Skeletal muscle satellite cell (primary cell): ENCODE data around the gene HES2.
A peak's percentile ranks its signal among the peaks of the same experiment; 100 is the strongest.
"Not testable (repeated sequence)": the region's sequence is repeated elsewhere in the genome, so short reads cannot be mapped to it uniquely, and the experiment has no call there.

Experiments used
- H3K27me3 ChIP-seq: 2 replicates; pipeline ENCODE4 v1.7.0; 2013; ENCODE audit warnings: low read length; ENCODE audit not compliant: control insufficient read depth, insufficient read depth
- H3K36me3 ChIP-seq: 2 replicates; pipeline ENCODE4 v1.7.0; 2013; ENCODE audit warnings: mild to moderate bottlenecking, control low read depth, low read length; ENCODE audit not compliant: insufficient read depth
- H3K4me1 ChIP-seq: 2 replicates; pipeline ENCODE4 v1.7.0; 2013; ENCODE audit warnings: low read length; ENCODE audit not compliant: control insufficient read depth, insufficient read depth
- H3K4me2 ChIP-seq: 2 replicates; pipeline ENCODE4 v1.7.0; 2013; ENCODE audit warnings: mild to moderate bottlenecking, low read length
- H3K4me3 ChIP-seq: 2 replicates; pipeline ENCODE4 v1.7.0; 2013; ENCODE audit warnings: low read length
- H3K9ac ChIP-seq: 2 replicates; pipeline ENCODE4 v1.7.0; 2013; ENCODE audit warnings: mild to moderate bottlenecking, low read depth, low read length, moderate library complexity
- H3K9me3 ChIP-seq: replicated peaks from 2 replicates; pipeline ENCODE4 v1.7.0; 2013; ENCODE audit warnings: mild to moderate bottlenecking, control low read depth, low read length

HES2 gene

DNA sequence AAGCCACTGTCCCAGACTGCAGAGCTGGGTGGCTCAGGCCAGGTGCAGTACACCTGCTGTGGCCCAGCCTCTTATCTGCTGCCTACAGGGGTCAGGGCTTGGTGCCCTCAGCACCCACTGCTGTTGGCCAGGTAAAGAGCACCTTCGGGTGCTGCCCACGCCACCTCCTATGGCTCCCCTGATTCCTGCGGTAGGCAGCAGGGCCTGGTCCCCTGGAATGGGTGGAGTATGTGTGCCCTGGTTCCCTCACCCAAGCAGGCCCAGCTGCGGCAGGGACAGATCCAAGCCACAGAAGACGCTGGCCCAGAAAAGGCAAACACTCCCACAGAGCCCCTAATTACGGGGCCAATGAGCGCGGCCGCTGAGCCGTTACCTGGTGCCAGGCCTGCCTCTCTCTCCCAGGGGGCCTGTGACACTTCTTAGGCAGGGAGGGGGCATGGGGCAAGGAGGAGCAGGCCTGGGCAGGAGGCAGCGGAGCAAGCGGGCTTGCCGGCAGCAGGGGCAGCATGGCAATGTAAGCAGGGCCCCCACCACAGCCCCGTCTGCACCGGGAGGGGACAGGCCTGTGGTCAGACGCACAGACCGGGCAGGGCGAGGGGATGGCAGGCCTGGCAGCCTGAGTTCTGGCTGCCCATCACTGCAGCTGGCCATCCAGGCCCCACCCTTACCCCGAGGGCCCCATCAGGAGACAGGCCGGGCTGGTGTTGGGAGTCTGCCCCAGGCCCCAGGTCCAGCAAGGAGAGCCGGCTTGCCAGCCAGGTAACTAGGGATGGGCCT is 23.8 kb upstream of the HES2 start:
- Histone ChIP-seq H3K4me2 (no peak overlapping the region), H3K4me3 (no peak overlapping the region), H3K27me3 (peaks cover 46% of the 10 kb centered on the region), H3K9ac (no peak overlapping the region), H3K9me3 (no peaks in the 10 kb centered on the region), H3K36me3 (no peaks in the 10 kb centered on the region), H3K4me1 (peaks cover 2% of the 10 kb centered on the region)

DNA sequence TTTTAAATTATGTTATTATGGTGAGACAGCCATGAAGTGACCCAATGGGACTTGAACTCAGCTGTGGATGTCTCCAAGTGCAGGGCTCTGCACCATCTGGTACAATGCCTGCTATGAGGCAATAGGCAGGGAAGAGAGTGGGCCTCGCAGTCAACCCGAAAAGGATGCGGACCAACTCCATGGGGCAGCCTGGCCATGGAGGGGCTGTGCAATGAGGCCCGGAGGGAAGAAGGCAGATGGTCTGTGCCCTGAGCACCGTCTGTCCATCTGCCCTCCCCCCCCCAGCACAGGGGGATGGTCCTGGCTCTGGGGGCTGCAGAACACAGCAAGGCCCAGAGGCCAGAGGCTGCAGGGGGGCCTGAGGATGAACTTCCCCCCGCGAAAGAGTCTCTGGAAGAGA is 21.9 kb upstream of the HES2 start:
- Histone ChIP-seq H3K9me3 (no peaks in the 10 kb centered on the region), H3K27me3 (peaks cover 27% of the 10 kb centered on the region), H3K4me3 (no peak overlapping the region)

DNA sequence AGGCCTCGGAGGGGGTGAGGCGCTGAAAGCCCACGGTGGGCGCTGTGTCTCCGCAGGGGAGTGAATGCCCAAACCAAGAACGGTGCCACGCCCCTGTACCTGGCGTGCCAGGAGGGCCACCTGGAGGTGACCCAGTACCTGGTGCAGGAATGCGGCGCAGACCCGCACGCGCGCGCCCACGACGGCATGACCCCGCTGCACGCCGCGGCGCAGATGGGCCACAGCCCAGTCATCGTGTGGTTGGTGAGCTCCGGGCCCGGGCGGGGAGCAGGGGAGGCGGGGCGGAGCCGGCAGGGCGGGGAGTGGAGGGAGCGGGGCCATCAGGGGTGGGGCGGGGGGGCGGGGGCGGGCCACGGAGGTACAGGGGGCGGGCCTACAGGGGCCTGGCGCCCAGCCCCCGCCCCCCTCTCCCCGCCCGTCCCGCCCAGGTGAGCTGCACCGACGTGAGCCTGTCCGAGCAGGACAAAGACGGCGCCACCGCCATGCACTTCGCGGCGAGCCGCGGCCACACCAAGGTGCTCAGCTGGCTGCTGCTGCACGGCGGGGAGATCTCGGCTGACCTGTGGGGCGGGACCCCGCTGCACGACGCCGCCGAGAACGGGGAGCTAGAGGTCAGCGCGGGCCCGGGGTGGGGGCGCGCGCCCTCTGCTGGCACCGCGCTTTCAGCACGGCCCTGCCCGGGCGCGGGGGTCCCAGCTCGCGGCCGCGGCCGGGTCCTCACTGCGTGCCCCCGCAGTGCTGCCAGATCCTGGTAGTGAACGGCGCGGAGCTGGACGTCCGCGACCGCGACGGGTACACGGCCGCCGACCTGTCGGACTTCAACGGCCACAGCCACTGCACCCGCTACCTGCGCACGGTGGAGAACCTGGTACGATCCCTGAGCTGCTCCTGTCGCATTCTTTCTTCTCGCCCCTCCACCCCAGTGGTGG is 20.7 kb upstream of the HES2 start:
- peak overlapping the region; percentile 44 for H3K4me2 ChIP-seq
- H3K27me3 ChIP-seq: peaks cover 30% of the 10 kb centered on the region
- H3K36me3 ChIP-seq: no peaks in the 10 kb centered on the region
- H3K4me3 ChIP-seq: no peak overlapping the region
- no peaks in the 10 kb centered on the region for H3K9me3 ChIP-seq
- no peak overlapping the region for H3K9ac ChIP-seq
- H3K4me1 ChIP-seq: peaks cover 5% of the 10 kb centered on the region

More for the DNA sequence above, 21.9 kb upstream of the HES2 start:
- Histone ChIP-seq H3K4me1 (peaks cover 5% of the 10 kb centered on the region), H3K9ac (no peak overlapping the region), H3K4me2 (no peak overlapping the region), H3K36me3 (no peaks in the 10 kb centered on the region)

DNA sequence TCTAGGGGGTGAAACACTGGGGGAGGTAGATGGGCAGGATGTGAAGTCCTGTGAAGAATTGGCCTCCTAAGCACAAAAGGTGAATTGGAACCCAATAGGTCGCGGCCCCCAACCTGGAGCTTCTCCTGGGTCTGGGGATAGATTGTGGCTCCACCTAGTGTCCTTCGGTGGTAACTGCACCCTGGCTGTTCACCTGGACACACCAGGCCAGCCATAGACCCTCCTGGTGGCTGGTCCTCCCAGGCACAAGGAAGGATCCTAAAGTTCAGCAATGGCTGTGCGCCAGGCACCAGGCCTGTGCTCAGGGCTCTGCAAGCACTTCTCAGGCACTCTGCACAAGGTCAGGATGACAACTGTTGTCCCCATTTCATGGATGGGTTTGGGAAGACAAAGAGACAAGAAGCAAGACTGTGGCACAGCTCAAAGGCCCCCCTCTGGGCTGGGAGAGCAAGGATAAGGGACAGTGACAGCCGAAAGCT is 18.4 kb upstream of the HES2 start:
- Histone ChIP-seq H3K9ac (no peak overlapping the region), H3K4me1 (peaks cover 5% of the 10 kb centered on the region)

DNA sequence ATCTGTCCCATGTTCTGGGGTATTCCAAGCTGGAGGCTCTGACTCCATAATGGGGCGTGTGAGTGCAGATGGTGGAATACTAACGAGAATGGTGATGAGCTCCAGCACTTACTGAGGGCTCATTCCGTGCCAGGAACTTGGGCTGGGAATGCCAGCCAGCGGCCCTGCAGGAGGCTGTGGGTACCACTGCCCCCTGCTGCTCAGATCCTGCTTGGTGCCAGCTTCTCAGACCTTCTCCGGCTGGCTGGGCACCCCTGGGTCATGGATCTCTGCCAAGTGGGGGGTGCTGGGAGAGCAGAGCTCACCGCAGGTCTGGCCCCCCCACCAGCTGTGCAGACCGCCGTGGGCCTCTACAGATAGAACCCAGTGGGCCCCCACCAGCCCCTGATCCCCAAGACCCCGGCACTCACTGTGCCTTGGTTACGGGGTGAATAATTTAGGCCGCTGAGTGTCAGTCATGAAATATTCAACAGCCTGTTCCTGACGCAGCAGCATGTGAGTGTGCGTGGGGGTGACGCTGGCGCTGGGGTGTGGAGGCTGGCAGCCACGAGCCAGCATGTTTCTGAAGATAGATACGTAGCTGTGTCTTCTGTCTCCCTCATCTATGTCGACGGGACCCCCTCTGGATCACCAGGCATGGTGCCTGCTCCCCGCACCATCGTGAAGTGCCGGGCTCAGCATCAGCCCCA is 17.4 kb upstream of the HES2 start:
- H3K9me3 ChIP-seq, H3K4me1 ChIP-seq, H3K4me3 ChIP-seq, H3K9ac ChIP-seq, H3K4me2 ChIP-seq, H3K36me3 ChIP-seq: not testable (repeated sequence)
- H3K27me3 ChIP-seq: peaks cover 31% of the 10 kb centered on the region

More for the DNA sequence above, 18.4 kb upstream of the HES2 start:
- Histone ChIP-seq H3K36me3 (no peaks in the 10 kb centered on the region), H3K4me2 (no peak overlapping the region), H3K4me3 (no peak overlapping the region), H3K9me3 (no peaks in the 10 kb centered on the region), H3K27me3 (peaks cover 29% of the 10 kb centered on the region)

DNA sequence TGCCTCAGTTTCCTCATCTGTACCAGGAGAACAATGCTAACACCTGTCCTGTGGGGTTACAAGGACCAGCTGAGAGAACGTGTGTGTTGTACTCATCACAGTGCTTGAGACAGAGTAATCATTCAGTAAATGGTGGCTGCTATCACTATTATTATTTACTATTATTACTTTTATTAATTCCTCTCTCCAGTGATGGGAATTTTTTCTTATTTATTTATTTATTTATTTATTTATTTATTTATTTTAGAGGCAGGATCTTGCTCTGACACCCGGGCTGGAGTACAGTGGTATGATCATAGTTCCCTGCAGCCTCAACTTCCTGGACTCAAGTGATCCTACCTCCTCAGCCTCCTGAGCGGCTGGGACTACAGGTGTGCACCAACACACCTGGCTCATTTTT is 16.6 kb upstream of the HES2 start:
- H3K9ac ChIP-seq, H3K36me3 ChIP-seq, H3K4me1 ChIP-seq, H3K9me3 ChIP-seq, H3K4me2 ChIP-seq, H3K4me3 ChIP-seq: not testable (repeated sequence)
- peaks cover 27% of the 10 kb centered on the region for H3K27me3 ChIP-seq

DNA sequence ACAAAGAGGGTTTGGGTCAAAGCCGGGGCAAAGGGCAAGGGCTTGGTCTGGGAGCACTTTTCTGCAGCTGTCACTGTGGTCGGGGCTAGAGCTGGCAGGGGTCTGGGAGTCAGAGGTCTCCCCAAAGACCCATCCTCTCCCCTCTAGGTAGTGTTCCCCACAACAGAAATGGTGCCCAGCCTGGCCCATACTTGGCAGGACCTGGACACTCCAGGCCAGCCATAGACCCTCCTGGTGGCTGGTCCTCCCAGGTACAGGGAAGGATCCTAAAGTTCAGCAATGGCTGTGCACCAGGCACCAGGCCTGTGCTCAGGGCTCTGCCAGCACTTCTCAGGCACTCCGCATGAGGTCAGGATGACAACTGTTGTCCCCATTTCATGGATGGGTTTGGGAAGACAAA is 15.8 kb upstream of the HES2 start:
- H3K27me3 ChIP-seq: peaks cover 27% of the 10 kb centered on the region
- no peak overlapping the region for H3K4me3 ChIP-seq
- H3K9ac ChIP-seq: no peak overlapping the region
- H3K36me3 ChIP-seq: no peaks in the 10 kb centered on the region
- H3K4me1 ChIP-seq: peaks cover 5% of the 10 kb centered on the region
- no peak overlapping the region for H3K4me2 ChIP-seq
- H3K9me3 ChIP-seq: no peaks in the 10 kb centered on the region

DNA sequence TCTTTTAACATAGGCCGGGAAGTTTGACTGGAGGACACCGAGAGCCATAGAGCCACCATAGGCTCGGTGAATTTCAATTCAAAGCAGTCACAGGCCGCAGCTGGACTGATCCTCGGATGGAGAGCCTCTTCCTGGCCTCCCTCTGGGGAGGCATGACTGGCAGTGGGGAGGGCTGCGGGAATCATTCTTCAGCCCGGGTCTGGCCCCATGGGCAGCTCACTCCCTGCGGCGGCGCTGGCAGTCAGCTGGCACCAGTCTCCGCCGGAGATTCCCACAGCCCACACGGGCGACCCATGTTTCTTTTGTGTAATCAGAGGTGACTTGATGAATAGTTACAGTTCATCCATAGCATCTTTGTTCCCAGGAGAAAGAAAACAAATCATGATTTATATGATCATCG is 15.4 kb upstream of the HES2 start:
- no peaks in the 10 kb centered on the region for H3K9me3 ChIP-seq
- H3K36me3 ChIP-seq: no peaks in the 10 kb centered on the region
- H3K4me2 ChIP-seq: no peak overlapping the region
- no peak overlapping the region for H3K4me3 ChIP-seq
- H3K9ac ChIP-seq: no peak overlapping the region
- H3K4me1 ChIP-seq: peaks cover 5% of the 10 kb centered on the region
- peaks cover 31% of the 10 kb centered on the region for H3K27me3 ChIP-seq

DNA sequence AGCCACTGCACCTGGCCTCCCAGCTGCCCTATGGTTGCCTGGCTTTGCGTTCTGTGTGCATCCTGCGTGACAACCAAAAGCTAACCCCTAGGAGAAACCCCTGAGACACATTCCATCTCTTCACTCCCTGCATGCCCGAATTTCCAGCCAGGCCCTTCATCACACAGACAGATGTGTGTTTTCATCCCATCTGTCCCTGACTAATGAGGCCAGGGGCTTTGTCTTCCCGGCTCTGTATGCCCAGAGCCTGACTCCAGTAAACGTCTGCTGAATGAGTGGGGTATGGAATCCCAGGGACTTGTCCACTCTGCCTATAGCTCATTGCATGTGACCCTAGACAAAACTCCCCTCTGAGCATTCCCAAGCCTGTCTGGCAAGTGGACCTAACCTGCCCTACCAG is 14.5 kb upstream of the HES2 start:
- Histone ChIP-seq H3K4me3 (no peak overlapping the region), H3K4me1 (peaks cover 6% of the 10 kb centered on the region)

DNA sequence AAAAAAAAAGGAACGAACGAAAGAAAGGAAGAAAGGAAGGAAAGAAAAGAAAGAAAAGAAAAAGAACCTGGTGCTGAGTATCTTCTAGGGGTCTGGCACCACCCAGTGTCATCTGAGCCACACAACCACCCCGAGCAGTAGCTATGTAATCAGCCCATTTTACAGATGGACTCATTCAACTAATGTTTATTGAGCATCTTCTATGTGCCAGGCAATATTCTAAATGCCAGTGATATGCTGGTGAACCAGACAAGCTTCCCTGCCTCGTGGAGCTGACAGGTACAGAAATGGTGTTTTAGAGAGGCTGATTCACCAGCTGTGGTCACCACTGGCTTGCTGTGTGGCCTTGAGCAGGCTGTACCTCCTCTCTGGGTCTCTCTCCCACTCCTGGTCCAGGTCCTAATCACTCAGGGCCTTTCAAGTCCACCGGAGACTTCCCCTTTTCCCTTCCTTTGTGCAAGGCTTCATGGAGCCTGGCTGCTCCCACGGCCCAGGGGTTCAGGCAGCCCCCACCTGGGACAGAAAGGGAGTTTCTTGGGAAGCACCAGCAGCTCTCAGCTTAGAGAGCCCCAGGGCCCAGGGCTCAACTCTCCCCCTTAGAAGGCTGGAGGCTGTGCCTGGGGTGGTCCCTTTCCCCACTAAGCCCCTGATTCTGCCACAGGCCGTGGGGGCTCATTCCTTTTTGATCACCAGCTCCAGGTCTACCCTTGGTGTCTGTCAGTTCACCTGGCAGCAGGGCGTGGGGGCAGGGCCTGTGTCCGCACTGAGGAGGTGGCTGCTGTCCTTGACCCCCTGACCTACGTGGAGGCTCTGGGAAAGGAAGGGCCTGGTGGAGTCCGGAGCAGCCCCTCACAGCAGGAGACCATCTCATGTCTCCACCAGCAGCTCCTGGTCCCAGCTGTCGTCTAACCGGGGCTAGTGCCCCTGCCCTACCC is 12.2 kb upstream of the HES2 start:
- H3K4me1 ChIP-seq: not testable (repeated sequence)
- H3K27me3 ChIP-seq: peaks cover 48% of the 10 kb centered on the region

More for the DNA sequence above, 14.5 kb upstream of the HES2 start:
- Histone ChIP-seq H3K9me3 (no peaks in the 10 kb centered on the region), H3K4me2 (no peak overlapping the region), H3K9ac (no peak overlapping the region), H3K36me3 (no peaks in the 10 kb centered on the region), H3K27me3 (peaks cover 39% of the 10 kb centered on the region)

More for the DNA sequence above, 12.2 kb upstream of the HES2 start:
- not testable (repeated sequence) for H3K4me3 ChIP-seq, H3K4me2 ChIP-seq, H3K36me3 ChIP-seq, H3K9me3 ChIP-seq, H3K9ac ChIP-seq
